ENCODE results near the gene ABHD16B. TPM values are rescaled to one million over a fixed set of nuclear protein-coding genes. Genes with fewer than 3 reads are reported as not detected.
A peak's percentile ranks its signal among the peaks of the same experiment; 100 is the strongest.

Gene ABHD16B
- total and polyA plus RNA-seq, 2 of the 13 experiments (the other 11 are each of a cell fraction or from before 2014, with no cell fraction given), result not detected

GRCh38 chr20:63823691-63824311 is 37.5 kb upstream of the ABHD16B start (continued):
- TF ChIP-seq, protein P1, sequence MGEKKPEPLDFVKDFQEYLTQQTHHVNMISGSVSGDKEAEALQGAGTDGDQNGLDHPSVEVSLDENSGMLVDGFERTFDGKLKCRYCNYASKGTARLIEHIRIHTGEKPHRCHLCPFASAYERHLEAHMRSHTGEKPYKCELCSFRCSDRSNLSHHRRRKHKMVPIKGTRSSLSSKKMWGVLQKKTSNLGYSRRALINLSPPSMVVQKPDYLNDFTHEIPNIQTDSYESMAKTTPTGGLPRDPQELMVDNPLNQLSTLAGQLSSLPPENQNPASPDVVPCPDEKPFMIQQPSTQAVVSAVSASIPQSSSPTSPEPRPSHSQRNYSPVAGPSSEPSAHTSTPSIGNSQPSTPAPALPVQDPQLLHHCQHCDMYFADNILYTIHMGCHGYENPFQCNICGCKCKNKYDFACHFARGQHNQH (CRISPR knock-in tag; IDR thresholded peaks at IDR 0.05), result no peak
- TF ChIP-seq RXRB (CRISPR knock-in tag; IDR thresholded peaks at IDR 0.05; ENCODE audit: borderline replicate concordance) (0 out of 2 replicates have a peak, but pooled peaks have one; percentile 34), ZMYM3 (CRISPR knock-in tag; IDR thresholded peaks at IDR 0.05) (peak; percentile 42; the same call in 1 of the 2 replicates), SYNCRIP (IDR thresholded peaks at IDR 0.05; ENCODE audit: insufficient read depth, low read depth, low read length) (no peak), FOXA3 (CRISPR knock-in tag; IDR thresholded peaks at IDR 0.05) (peak; percentile 25; the same call in 1 of the 2 replicates), RARA (CRISPR knock-in tag; IDR thresholded peaks at IDR 0.05) (peak; percentile 56), KDM2A (CRISPR knock-in tag; IDR thresholded peaks at IDR 0.05; ENCODE audit: borderline replicate concordance, low read depth) (no peak), HIVEP1 (CRISPR knock-in tag; IDR thresholded peaks at IDR 0.05) (no peak), SRSF9 (IDR thresholded peaks at IDR 0.05; ENCODE audit: borderline replicate concordance, insufficient read depth, low read depth, low read length, poor library complexity, severe bottlenecking) (no peak), IRX3 (CRISPR knock-in tag; IDR thresholded peaks at IDR 0.05; ENCODE audit: borderline replicate concordance, low read depth) (no peak), ZBTB39 (CRISPR knock-in tag; IDR thresholded peaks at IDR 0.05) (0 out of 2 replicates have a peak, but pooled peaks have one; percentile 34), GLI4 (CRISPR knock-in tag; IDR thresholded peaks at IDR 0.05; ENCODE audit: borderline replicate concordance) (no peak), SAP130 (CRISPR knock-in tag; IDR thresholded peaks at IDR 0.05; ENCODE audit: low read depth) (peak; percentile 51; the same call in 1 of the 2 replicates), CREM (IDR thresholded peaks at IDR 0.05) (no peak), CREM (CRISPR knock-in tag; IDR thresholded peaks at IDR 0.05) (no peak), BRCA1 (CRISPR knock-in tag; IDR thresholded peaks at IDR 0.05) (no peak), ZC3H13 (CRISPR knock-in tag; IDR thresholded peaks at IDR 0.05) (no peak), TOE1 (CRISPR knock-in tag; IDR thresholded peaks at IDR 0.05) (no peak), TBX2 (CRISPR knock-in tag; IDR thresholded peaks at IDR 0.05; ENCODE audit: borderline replicate concordance) (0 out of 2 replicates have a peak, but pooled peaks have one; percentile 32), TARDBP (CRISPR knock-in tag; IDR thresholded peaks at IDR 0.05) (peak; percentile 63; the same call in 1 of the 2 replicates)
- TF ChIP-seq, protein P2, sequence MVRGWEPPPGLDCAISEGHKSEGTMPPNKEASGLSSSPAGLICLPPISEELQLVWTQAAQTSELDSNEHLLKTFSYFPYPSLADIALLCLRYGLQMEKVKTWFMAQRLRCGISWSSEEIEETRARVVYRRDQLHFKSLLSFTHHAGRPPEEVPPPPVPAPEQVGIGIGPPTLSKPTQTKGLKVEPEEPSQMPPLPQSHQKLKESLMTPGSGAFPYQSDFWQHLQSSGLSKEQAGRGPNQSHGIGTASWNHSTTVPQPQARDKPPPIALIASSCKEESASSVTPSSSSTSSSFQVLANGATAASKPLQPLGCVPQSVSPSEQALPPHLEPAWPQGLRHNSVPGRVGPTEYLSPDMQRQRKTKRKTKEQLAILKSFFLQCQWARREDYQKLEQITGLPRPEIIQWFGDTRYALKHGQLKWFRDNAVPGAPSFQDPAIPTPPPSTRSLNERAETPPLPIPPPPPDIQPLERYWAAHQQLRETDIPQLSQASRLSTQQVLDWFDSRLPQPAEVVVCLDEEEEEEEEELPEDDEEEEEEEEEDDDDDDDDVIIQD (CRISPR knock-in tag; IDR thresholded peaks at IDR 0.05; ENCODE audit: low read depth), result no peak
- TF ChIP-seq, protein P3, sequence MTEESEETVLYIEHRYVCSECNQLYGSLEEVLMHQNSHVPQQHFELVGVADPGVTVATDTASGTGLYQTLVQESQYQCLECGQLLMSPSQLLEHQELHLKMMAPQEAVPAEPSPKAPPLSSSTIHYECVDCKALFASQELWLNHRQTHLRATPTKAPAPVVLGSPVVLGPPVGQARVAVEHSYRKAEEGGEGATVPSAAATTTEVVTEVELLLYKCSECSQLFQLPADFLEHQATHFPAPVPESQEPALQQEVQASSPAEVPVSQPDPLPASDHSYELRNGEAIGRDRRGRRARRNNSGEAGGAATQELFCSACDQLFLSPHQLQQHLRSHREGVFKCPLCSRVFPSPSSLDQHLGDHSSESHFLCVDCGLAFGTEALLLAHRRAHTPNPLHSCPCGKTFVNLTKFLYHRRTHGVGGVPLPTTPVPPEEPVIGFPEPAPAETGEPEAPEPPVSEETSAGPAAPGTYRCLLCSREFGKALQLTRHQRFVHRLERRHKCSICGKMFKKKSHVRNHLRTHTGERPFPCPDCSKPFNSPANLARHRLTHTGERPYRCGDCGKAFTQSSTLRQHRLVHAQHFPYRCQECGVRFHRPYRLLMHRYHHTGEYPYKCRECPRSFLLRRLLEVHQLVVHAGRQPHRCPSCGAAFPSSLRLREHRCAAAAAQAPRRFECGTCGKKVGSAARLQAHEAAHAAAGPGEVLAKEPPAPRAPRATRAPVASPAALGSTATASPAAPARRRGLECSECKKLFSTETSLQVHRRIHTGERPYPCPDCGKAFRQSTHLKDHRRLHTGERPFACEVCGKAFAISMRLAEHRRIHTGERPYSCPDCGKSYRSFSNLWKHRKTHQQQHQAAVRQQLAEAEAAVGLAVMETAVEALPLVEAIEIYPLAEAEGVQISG (CRISPR knock-in tag; IDR thresholded peaks at IDR 0.05), result no peak

All from HepG2 (cell line).